Hippocampal formation (tissue), 2 donors: ENCODE data around the gene BTNL3.
"Not testable (repeated sequence)": the region's sequence is repeated elsewhere in the genome, so short reads cannot be mapped to it uniquely, and the experiment has no call there.

Source experiments
- DNase-seq, 2 donors: peaks; one replicate each; lab custom pipeline; 2025; lab: John Stamatoyannopoulos, UW

BTNL3 gene

GRCh38 chr5:181020688-181021087 is 32.0 kb downstream of the BTNL3 start:
- DNase-seq = no peak

DNA sequence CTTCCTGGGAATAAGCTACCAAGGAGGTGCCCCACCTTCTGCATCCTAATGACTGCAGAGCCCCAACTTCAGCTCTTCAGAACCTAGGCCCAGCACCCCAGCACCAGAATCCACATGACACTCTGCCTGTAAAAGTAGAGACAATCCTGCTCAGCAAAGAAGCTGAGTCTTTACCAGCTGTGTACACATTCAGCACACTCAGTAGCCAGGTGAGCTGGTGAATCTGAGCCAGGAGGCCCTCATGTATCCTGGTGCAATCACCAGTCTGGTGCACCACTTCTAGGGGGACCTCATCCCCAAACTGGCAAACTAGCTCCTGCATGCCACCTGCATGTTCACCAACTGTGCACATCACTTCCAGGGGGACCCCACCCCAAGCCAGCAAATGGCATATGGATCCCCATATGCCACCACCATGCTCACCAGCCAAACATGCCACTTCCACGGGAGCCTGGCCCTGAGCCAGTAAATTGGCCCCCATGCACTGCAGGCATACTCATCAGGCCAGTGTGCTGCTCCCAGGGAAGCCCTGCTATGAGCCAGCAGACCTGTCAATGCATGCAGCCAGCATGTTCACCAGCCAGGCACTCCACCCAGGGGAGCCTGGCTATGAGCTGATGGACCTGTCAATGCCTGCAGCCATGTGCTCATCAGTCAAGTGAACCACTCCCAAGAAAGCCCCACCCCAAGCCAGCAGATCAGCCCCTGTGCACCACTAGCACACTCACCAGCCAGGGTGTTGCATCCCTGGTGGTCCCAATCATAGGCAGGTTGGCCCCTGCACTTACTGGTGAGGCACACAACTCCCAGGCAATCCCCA is 35.8 kb downstream of the BTNL3 start:
- no peak for DNase-seq

- no peak for DNase-seq
Measured at GRCh38 chr5:181027452-181028031, 38.9 kb downstream of the BTNL3 start.

- DNase-seq = no peak
Measured at GRCh38 chr5:181028032-181028819, 39.6 kb downstream of the BTNL3 start.

- no peak for DNase-seq
Measured at GRCh38 chr5:181031716-181032115, 43.1 kb downstream of the BTNL3 start.

DNA sequence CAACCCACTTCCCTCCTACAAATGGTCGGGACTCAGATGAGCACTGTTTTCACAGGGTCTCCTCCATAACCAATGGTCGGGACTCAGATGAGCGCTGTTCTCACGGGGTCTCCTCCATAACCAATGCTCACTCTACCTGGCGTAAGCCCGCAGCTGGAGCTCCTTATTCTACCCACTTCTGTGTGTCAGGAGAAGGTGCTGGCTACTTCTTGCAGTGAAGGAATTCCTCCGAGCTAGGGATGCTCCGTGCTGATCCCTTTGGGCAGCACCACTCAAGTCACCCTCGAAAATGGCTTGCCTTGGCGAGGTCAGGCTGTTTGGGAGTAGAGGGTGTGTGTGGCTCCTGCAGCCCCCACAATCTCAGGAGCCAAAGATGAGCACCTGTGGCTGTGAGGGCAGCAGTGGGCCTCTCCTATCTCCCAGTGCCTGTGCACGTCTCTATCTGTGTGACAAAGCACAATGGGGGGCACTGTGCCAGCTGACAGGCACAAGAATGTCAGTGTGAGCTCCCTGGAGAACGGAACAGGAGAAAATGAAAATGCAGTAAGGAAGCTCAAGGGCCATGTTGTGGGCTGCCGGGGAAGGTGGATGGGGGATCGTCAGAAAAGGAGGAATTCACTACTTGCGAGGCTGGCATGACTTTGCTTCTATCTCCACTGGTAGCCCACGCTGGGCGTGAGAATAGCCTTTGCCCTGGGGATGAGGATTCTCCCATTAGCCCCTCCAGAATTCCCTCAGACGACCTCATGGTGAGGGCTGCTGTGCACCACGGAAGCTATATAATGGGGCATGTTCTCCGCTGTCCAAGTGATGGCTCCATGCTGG is 47.6 kb downstream of the BTNL3 start:
- DNase-seq = no peak

DNA sequence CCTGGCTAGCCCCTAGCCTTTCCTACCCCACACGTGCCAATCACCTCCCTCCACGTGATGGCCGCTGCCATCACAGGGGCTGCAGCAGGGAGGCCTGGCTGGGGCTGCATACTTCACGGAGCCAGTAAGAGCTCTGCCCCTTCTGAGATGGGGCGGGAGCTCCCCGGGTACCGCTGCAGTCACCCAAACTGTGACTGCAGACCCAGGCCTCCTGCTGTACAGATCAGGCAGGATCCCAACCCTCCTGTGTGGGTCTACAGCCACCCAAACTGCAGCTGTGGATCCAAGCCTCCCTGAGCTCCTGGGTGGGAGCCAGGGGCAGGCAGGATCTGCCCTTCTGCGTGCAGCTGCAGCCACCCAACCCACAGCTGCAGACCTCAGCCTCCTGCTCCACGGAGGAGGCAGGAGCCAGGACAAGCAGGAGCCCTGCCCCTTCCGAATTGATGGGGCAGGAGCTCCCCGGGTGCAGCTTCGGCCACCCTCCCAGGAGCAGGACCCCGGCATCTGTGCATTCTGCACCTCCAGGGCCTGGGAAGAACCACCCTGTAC is 48.2 kb downstream of the BTNL3 start:
- DNase-seq = no peak

DNA sequence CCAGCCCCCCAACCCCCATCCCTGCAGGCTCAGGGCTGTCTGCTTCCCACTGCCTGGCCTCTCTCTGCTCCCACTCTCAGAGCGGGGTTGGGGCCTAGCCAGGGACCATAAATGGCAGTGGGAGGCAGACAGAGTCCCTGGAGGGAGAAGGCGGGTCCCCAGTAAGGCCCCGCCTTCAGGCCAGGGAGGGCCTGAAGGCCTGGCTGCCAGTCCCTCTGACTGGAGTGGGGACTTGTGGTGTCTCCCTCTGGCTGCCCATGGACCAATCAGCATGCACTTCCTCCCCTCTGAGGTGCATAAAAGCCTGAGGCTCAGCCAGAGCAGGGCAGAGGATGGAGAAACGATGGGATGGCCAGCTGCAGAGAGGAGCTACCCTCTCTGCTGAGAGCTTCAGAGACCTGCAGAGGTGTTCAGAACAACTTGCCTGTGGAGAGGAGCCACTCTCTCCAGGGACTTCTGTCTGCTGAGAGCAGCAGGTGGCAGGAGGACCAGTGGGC is 48.8 kb downstream of the BTNL3 start:
- no peak for DNase-seq

DNA sequence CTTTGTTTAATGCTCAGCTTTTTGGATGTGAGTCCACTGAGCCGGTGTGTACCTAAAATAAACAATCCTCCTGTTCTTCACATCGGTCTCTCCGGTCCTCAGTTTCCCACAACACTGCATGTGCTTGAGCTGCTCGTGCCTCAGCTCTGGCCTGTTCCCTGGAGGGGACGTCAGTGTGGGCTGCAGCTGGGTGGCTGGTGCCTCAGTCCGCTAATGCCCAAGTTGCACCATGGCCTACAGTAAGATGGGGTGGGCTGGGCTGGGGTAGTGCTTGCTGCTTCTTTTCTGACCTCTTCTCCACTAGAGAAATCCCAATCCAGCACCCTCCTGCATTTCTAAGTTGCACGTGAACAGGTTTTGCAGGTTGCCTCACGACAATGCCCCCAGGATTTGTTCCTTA is 50.8 kb downstream of the BTNL3 start:
- DNase-seq = no peak

DNA sequence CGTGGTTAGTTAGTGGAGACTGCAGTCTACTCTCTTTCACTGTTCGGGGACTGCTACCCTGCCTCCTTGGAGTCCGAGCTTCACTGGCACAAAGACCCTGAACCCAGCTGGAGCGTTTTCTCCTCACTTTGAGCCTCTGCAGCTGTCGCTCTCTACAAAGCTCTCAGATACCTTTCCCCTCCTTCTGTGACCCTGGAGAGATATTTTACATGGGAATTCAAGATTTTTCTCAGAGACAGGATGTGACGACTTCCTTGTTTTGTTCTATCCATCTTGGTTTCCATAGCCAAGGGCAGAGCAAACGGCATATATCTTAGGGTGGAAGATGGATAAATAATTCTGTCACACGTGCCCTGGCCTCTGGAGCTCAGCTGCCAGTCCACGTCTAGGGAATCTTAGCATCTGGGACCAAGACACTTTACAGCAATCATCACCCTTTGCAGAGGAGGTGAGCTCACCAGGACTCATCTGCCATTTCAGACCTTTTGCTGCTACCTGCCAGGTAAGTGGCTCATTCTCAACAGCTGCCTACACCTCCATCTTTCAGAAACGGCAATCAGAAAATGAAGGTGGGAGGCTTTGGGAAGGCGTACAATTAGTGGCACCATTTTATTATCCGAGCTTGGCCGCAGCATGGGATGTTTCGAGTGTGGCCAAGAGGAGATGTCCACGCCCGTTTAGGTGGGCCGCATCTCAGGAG is 51.4 kb downstream of the BTNL3 start, which contains the start of gene BTNL9:
Gene BTNL9, plus strand, starts transcription at position 336 of the 700 bp plus-strand sequence. CDS start 5,224 bp downstream, outside the sequence.
- no peak for DNase-seq

DNA sequence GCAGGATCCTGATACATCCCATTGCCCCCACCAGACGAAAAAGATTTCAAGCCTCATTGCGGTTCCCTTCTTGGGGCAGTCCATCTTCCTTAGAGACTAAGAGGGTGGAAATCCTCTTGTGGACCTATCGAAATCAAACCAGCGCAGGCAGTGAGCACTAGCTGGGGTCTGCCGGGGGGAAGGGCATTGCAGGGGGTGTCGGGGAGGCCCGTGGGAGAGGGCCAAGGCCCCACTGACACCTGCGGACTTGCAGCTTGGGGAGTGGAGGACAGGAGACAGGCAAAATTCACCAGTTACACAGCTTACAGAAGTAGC is 51.9 kb downstream of the BTNL3 start:
- DNase-seq = no peak

DNA sequence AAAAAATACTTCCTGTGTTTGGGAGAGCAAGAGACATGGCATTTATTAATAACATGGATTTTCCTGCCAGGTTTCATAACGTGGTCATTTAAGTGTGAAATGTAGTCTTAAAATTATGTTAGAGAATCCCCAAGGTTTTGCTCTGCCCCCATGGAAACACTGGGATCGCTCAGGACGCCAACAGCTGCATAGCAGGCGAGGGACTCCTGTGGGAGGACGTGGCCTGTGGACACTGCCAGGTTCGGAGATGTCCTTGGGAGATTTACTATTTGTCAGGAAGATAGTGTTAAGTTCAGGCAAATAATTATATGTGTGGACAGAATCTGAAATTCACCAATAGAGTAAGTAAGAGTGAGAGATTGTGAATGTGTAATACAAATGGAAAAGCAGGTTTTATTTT is 52.4 kb downstream of the BTNL3 start:
- DNase-seq = no peak

DNA sequence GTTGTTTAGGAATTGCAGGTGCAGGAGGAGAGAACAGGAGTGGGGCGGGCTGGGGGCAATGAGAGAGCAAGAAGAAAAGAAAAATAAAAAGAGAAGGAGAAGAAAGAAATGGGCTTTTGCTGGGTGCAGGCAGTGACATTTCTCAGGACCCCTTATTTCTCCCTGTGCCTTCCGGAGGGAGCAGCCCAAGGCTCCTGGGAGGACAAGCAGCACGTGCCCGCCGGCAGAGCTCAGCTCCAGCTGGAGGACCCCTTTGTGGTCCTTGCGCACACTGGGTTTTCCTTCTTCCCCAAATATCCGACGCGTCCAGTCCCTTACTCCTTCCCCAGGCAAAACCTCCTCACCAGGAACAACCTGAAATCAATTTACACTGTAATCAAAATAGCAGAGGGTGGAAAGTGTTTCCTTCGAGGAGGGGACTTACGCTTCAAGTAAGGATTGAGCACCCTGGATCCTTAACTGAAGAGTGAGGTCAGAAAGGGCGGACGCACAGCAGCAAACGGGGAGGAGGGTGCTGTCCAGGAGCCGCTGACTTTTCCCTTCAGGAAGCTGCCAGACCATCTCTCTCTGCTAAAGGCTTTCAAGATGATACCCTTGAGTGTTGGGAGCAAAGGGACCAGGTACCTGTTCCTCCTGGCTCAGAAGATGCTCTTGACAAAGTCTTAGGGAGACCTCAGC is 53.5 kb downstream of the BTNL3 start:
- DNase-seq = no peak

- no peak for DNase-seq
Measured at GRCh38 chr5:181042722-181043121, 54.1 kb downstream of the BTNL3 start.

DNA sequence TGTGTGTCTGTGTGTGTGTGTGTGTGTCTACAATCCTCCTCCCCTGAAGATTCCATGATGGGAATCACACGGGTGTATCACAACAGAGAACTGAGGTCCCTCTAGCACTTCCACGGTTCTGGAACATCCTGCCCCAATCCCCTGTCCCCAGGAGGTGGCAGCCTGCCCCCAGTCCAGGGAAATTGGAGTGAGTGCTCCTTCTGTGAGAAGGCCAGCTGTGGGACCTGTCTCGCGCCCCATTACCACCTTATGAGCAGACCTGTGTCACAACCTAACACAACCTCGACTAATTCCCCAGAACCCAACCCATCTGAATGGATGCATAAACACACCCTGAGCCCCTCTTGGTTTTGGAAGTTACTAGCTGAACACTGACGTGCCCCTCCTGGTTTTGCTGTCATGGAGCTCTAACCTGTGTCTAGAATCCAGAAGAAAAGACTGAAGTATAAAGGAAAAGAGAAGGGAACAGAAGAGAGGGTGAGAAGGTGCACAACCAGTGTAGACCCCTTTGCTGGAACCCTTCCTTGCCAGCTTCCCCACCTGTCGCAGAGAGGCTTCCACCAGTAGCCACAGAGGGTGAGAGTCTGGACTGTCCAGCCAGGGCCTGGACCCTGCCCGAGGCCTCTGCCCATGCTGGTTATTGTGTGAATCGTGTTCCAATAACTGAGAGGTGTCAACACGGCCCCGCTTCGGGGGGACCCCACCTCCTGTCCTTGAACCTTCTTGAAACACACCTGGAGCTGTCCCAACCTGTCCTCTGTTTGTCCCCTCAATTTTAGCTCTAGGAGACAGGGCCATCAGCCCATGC is 54.8 kb downstream of the BTNL3 start:
- no peak for DNase-seq

- no peak for DNase-seq
Measured at GRCh38 chr5:181044093-181044599, 55.5 kb downstream of the BTNL3 start.

GRCh38 chr5:181044662-181045305 is 56.1 kb downstream of the BTNL3 start:
- DNase-seq = no peak

DNA sequence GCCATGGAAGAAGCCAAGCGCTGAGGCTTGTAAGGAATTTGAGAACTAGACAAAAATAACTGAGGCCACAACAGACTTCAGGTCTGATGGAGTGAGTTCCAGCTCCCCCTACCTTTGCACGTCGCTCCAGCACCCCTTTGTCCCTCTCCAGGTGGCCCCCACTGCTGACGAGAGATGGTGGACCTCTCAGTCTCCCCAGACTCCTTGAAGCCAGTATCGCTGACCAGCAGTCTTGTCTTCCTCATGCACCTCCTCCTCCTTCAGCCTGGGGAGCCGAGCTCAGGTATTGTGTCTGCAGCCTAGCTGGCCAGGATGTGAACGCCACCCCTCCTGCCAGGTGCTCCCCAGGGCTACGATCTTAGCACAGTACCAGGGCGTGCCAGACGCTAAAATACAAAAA is 56.7 kb downstream of the BTNL3 start:
- DNase-seq = no peak

DNA sequence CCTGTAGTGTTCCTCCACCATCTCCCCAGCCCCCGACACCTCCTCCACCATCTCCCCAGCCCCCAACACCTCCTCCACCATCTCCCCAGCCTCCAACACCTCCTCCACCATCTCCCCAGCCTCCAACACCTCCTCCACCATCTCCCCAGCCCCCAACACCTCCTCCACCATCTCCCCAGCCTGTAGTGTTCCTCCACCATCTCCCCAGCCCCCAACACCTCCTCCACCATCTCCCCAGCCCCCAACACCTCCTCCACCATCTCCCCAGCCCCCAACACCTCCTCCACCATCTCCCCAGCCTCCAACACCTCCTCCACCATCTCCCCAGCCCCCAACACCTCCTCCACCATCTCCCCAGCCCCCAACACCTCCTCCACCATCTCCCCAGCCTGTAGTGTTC is 57.2 kb downstream of the BTNL3 start:
- not testable (repeated sequence) for DNase-seq
